HepG2 (cell line): ENCODE measurements around the gene SMIM43. TPM values are rescaled to one million over a fixed set of nuclear protein-coding genes. Genes with fewer than 3 reads are reported as not detected.

Experiments
- ARID4A ChIP-seq: sonication (generic); formaldehyde crosslinking; IDR thresholded peaks from 2 replicates; pipeline ENCODE4 v1.5.0; 2020; ENCODE audit warnings: mild to moderate bottlenecking, missing genetic modification reagents, borderline replicate concordance
- CENPBD1 ChIP-seq: sonication (generic); formaldehyde crosslinking; IDR thresholded peaks from 2 replicates; pipeline ENCODE4 v1.8.0; 2022; ENCODE audit warnings: missing genetic modification reagents, low read depth, mild to moderate bottlenecking, borderline replicate concordance
- EHMT2 ChIP-seq: fragments of 200-600 bp; sonication (generic); IDR thresholded peaks from 2 replicates; pipeline ENCODE4 v1.7.0; 2017; ENCODE audit warnings: antibody characterized with exemption, low read depth, low read length, borderline replicate concordance
- FOXA3 ChIP-seq: IDR thresholded peaks from 2 replicates; pipeline ENCODE4 v1.6.1; 2016; ENCODE audit warnings: missing genetic modification reagents, missing compliant biosample characterization
- HNRNPLL ChIP-seq: fragments of 200-400 bp; formaldehyde crosslinking; IDR thresholded peaks from 2 replicates; pipeline ENCODE4 v1.6.1; 2017; ENCODE audit warnings: mild to moderate bottlenecking, low read depth, low read length; ENCODE audit not compliant: poor library complexity, severe bottlenecking
- KLF15 ChIP-seq: sonication (generic); formaldehyde crosslinking; IDR thresholded peaks from 2 replicates; pipeline ENCODE4 v1.8.1; 2023; ENCODE audit warnings: borderline replicate concordance, mild to moderate bottlenecking, inconsistent platforms, missing genetic modification reagents, mixed read lengths
- MED1 ChIP-seq: sonication (generic); formaldehyde crosslinking; IDR thresholded peaks from 2 replicates; pipeline ENCODE4 v1.4.0; 2020; ENCODE audit warnings: missing genetic modification reagents
- MEIS1 ChIP-seq: sonication (generic); formaldehyde crosslinking; IDR thresholded peaks from 2 replicates; pipeline ENCODE4 v1.9.0; 2021; ENCODE audit warnings: mild to moderate bottlenecking, missing genetic modification reagents, moderate library complexity, borderline replicate concordance
- MXD4 ChIP-seq: IDR thresholded peaks from 2 replicates; pipeline ENCODE4 v1.6.1; 2016; ENCODE audit warnings: mild to moderate bottlenecking, missing biosample characterization, missing genetic modification reagents
- SRY ChIP-seq: sonication (generic); formaldehyde crosslinking; IDR thresholded peaks from 2 replicates; pipeline ENCODE4 v1.8.0; 2022; ENCODE audit warnings: mild to moderate bottlenecking, missing genetic modification reagents
- TAF1 ChIP-seq: sonication (generic); formaldehyde crosslinking; IDR thresholded peaks from 2 replicates; pipeline ENCODE4 v1.4.0; 2020; ENCODE audit warnings: missing genetic modification reagents
- ZFP36L2 ChIP-seq: sonication (generic); formaldehyde crosslinking; IDR thresholded peaks from 2 replicates; pipeline ENCODE4 v1.4.0; 2020; ENCODE audit warnings: missing genetic modification reagents
- ZNF124 ChIP-seq: sonication (generic); formaldehyde crosslinking; IDR thresholded peaks from 2 replicates; pipeline ENCODE4 v1.4.0; 2020; ENCODE audit warnings: missing genetic modification reagents
- ZNF549 ChIP-seq: sonication (generic); formaldehyde crosslinking; IDR thresholded peaks from 2 replicates; pipeline ENCODE4 v1.5.0; 2020; ENCODE audit warnings: missing genetic modification reagents
- ZNF674 ChIP-seq: sonication (generic); formaldehyde crosslinking; IDR thresholded peaks from 2 replicates; pipeline ENCODE4 v1.5.0; 2020; ENCODE audit warnings: low read depth, mild to moderate bottlenecking, missing genetic modification reagents
- ZNF7 ChIP-seq: IDR thresholded peaks from 2 replicates; pipeline ENCODE4 v1.6.1; 2016; ENCODE audit warnings: missing biosample characterization, missing genetic modification reagents
- polyA plus RNA-seq, 8 experiments: library from polyadenylated mRNA; depleted of rRNA in 3 of 8; stranded (reverse) in 7 of 8; unstranded in 1 of 8; fragments of >200 nt; fragmentation: Illumina TruSeq in 4 of 8; extraction: Trizol in 4 of 8; gene quantifications; 2 replicates each; pipeline versions ENCODE4 v1.2.1 to v1.2.3, GENCODE V29; 2011 to 2016; ENCODE audit warnings: low read depth in 4 of 8, missing spikeins in 1 of 8, mixed read lengths in 1 of 8; ENCODE audit not compliant: insufficient read depth in 1 of 8
- total RNA-seq, 5 experiments: library from RNA; depleted of rRNA; stranded (reverse); fragments of >200 nt; fragmentation: Illumina TruSeq; extraction: Trizol; gene quantifications; 2 replicates each; pipeline ENCODE4 v1.2.3, GENCODE V29; 2016; ENCODE audit warnings: low read depth in 1 of 5
- TF ChIP-seq, protein P1 (sequence below), 2 experiments: sonication (generic) in 1 of 2; formaldehyde crosslinking in 1 of 2; IDR thresholded peaks; 2 replicates each; pipeline versions ENCODE4 v1.5.1 to v1.6.1; 2011 to 2020; ENCODE audit warnings: borderline replicate concordance in 1 of 2, low read depth in 1 of 2, low read length in 1 of 2, mild to moderate bottlenecking in 1 of 2, missing genetic modification reagents in 1 of 2, moderate library complexity in 1 of 2

SMIM43 gene
- total and polyA plus RNA-seq, 2 of the 13 experiments (the other 11 are each of a cell fraction or from before 2014, with no cell fraction given): not detected

DNA sequence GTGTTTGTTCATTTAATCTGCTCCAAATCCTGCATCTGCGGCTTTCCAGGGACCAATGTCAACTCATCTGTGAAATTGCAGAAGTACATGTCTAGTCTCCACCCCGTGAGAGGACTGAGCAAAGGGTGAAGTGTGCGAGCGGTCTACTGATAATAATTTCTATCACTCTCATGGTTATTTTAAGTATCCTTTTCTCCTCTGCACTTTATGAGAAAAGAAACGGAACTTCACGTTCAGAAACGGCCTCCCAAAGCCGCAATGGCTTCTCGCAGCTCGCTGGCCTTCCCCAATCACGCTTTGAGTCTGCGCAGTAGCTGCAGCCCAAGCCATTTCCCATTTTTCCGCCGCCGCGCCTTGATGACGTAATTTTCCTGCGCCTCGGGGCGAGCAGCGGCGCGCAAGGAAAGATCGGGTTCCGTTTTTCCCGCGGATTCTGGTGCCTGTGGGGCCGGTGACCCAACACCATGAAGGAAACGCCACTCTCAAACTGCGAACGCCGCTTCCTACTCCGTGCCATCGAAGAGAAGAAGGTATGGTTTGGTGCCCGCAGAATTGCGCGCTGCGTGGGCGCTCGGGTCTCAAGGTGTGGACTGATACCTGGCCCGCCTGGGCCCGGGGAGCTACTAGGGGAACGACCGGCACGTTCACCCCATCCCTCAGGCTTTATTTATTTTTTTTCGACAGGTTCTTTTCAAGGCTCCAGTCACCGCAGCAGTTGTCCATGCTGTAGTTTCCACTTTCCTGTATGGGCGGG, 36.2 kb upstream of the SMIM43 start, which contains the start of gene EXOSC9 (continued):
- TF ChIP-seq ARID4A (CRISPR knock-in tag): peak; percentile 93; the same call in 1 of the 2 replicates
- peak; percentile 82; the same call in 1 of the 2 replicates for TF ChIP-seq ZNF124 (CRISPR knock-in tag)
- no peak for TF ChIP-seq ZNF549
- peak; percentile 80 for TF ChIP-seq MED1 (CRISPR knock-in tag)
- no peak for TF ChIP-seq MEIS1 (CRISPR knock-in tag)
- peak; percentile 92; the same call in 1 of the 2 replicates for TF ChIP-seq ZFP36L2 (CRISPR knock-in tag)
- 0 out of 2 replicates have a peak, but pooled peaks have one; percentile 68 for TF ChIP-seq ZNF674
- TF ChIP-seq SRY: no peak
- TF ChIP-seq, protein P1, sequence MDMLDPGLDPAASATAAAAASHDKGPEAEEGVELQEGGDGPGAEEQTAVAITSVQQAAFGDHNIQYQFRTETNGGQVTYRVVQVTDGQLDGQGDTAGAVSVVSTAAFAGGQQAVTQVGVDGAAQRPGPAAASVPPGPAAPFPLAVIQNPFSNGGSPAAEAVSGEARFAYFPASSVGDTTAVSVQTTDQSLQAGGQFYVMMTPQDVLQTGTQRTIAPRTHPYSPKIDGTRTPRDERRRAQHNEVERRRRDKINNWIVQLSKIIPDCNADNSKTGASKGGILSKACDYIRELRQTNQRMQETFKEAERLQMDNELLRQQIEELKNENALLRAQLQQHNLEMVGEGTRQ (IDR thresholded peaks at IDR 0.05; ENCODE audit: low read depth, low read length): no peak
- TF ChIP-seq, protein P1 (CRISPR knock-in tag; IDR thresholded peaks at IDR 0.05; ENCODE audit: borderline replicate concordance): no peak
- peak; percentile 78 for TF ChIP-seq TAF1
- no peak for TF ChIP-seq ZNF7 (CRISPR knock-in tag)
- peak; percentile 66; the same call in 1 of the 2 replicates for TF ChIP-seq FOXA3 (CRISPR knock-in tag)
- no peak for TF ChIP-seq EHMT2
- no peak for TF ChIP-seq KLF15 (CRISPR knock-in tag)
- TF ChIP-seq MXD4 (CRISPR knock-in tag): peak; percentile 84
- TF ChIP-seq CENPBD1 (CRISPR knock-in tag): no peak
- peak; percentile 53 for TF ChIP-seq HNRNPLL
